Tibial artery (tissue), 4 donors: ENCODE measurements around the gene BMP8B.
"Not testable (repeated sequence)": the region's sequence is repeated elsewhere in the genome, so short reads cannot be mapped to it uniquely, and the experiment has no call there.

ENCODE experiments used
- DNase-seq, 2 donors: peaks; one replicate each; pipeline ENCODE4 v3.0.0-alpha.2; 2019
- H3K27ac ChIP-seq, 2 donors: fragments of 200-600 bp; sonication (generic) in 1 of 2; 1 replicate in 1 of 2; 2 replicates in 1 of 2; pipeline ENCODE4 v1.5.1; 2018 to 2019; ENCODE audit warnings: mild to moderate bottlenecking in 1 of 2
- H3K27me3 ChIP-seq, 2 donors: fragments of 200-600 bp; sonication (generic) in 1 of 2; one replicate each; pipeline versions ENCODE4 v1.5.1 to v1.6.0; 2016 to 2019
- H3K36me3 ChIP-seq, 3 donors: fragments of 200-600 bp; sonication (generic) in 2 of 3; one replicate each; pipeline ENCODE4 v1.5.1; 2016 to 2019; ENCODE audit warnings: mild to moderate bottlenecking in 2 of 3
- H3K4me1 ChIP-seq, 4 donors: fragments of 200-600 bp; sonication (generic) in 2 of 4; 1 replicate in 3 of 4; 2 replicates in 1 of 4; pipeline ENCODE4 v1.5.1; 2016 to 2019
- H3K4me3 ChIP-seq, 2 donors: fragments of 200-600 bp; sonication (generic) in 1 of 2; 1 replicate in 1 of 2; 2 replicates in 1 of 2; pipeline ENCODE4 v1.5.1; 2018 to 2019; ENCODE audit warnings: mild to moderate bottlenecking in 2 of 2
- H3K9me3 ChIP-seq, 3 donors: fragments of 200-600 bp; sonication (generic) in 1 of 3; one replicate each; pipeline ENCODE4 v1.5.1; 2016 to 2019
- intact Hi-C: fragments of 100-400 bp; cut with DNase I; formaldehyde crosslinking; loops from one replicate; pipeline ENCODE4 v1.15.0; 2023; ENCODE audit warnings: low total_unique reads
- TF ChIP-seq, protein P1 (sequence below), 2 experiments: fragments of 200-600 bp in 1 of 2; fragments of 450-650 bp in 1 of 2; IDR thresholded peaks; one replicate each; pipeline ENCODE4 v1.5.1; 2017 to 2019; ENCODE audit warnings: antibody characterized with exemption in 2 of 2, mild to moderate bottlenecking in 1 of 2, moderate library complexity in 1 of 2

BMP8B gene

GRCh38 chr1:39818482-39818881 lies 29.8 kb upstream of the BMP8B start:
- Histone ChIP-seq H3K4me1 (no peaks in the 10 kb centered on the region), H3K36me3 (no peaks in the 10 kb centered on the region), H3K4me3 (no peak overlapping the region), H3K27me3 (peaks cover 0 to 36% of the 10 kb centered on the region in 2 donors), H3K9me3 (no peaks in the 10 kb centered on the region), H3K27ac (no peak overlapping the region)
- intact Hi-C loops, result loop anchor here (2.0 kb wide), 1 partner anchor 156 kb away; no protein-coding TSS in a partner anchor
- TF ChIP-seq, protein P1, sequence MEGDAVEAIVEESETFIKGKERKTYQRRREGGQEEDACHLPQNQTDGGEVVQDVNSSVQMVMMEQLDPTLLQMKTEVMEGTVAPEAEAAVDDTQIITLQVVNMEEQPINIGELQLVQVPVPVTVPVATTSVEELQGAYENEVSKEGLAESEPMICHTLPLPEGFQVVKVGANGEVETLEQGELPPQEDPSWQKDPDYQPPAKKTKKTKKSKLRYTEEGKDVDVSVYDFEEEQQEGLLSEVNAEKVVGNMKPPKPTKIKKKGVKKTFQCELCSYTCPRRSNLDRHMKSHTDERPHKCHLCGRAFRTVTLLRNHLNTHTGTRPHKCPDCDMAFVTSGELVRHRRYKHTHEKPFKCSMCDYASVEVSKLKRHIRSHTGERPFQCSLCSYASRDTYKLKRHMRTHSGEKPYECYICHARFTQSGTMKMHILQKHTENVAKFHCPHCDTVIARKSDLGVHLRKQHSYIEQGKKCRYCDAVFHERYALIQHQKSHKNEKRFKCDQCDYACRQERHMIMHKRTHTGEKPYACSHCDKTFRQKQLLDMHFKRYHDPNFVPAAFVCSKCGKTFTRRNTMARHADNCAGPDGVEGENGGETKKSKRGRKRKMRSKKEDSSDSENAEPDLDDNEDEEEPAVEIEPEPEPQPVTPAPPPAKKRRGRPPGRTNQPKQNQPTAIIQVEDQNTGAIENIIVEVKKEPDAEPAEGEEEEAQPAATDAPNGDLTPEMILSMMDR (IDR thresholded peaks at IDR 0.05), result no peak
- no peak for DNase-seq

DNA sequence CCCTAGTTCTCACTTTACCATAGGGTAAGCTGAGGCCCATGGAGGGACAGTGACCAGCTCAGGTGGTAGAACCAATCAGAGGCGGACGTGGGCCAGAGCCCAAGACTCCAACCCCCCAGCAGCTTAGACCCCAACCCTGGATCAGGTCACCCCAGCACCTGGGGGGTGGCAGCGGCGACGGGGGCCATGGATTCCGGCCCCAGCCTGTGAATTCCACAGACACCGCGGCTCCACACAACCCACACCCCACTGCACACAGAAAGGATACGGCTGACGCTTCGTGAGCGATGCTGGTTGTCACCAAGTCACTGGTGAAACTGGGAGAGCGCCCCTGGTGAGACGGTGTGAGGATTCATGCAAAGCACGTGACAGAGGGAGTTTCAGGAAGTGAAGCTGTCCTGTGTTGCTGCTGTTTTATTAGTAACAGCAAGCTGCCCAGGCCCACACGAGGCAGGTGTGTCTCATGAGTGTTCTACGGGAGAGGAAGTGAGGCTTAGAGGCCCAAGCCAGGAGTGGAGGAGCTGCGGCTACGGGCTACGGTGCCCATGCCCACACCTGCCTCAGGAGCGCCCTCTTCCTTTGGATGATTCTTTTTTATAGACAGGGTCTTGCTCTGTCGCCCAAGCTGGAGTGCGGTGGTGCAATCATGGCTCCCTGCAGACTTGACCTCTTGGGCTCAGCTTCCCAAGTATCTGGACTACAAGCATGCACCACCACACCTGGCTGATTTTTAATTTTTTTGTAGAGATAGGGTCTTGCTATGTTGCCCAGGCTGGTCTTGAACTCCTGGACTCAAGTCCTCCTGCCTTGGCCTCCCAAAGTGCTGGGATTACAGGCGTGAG lies 28.6 kb upstream of the BMP8B start:
- peak in 1 of 2 donors; percentile 34 for DNase-seq
- intact Hi-C loops, H3K36me3 ChIP-seq, H3K9me3 ChIP-seq, H3K4me3 ChIP-seq, H3K27ac ChIP-seq, H3K4me1 ChIP-seq: not testable (repeated sequence)
- H3K27me3 ChIP-seq, result peaks cover 0 to 36% of the 10 kb centered on the region in 2 donors

- no peaks in the 10 kb centered on the region for H3K9me3 ChIP-seq
- DNase-seq, result peak; percentile 71 to 81
- H3K27ac ChIP-seq, result no peak overlapping the region
- intact Hi-C loops, result no loop called here
- H3K27me3 ChIP-seq, result peaks cover 0 to 36% of the 10 kb centered on the region in 2 donors
- H3K4me1 ChIP-seq, result no peaks in the 10 kb centered on the region
- H3K4me3 ChIP-seq, result no peak overlapping the region
- no peaks in the 10 kb centered on the region for H3K36me3 ChIP-seq
- TF ChIP-seq, protein P1 (IDR thresholded peaks at IDR 0.05), result peak; percentile 77 to 92
These were observed 27.9 kb upstream of the BMP8B start for GRCh38 chr1:39816415-39817090.

DNA sequence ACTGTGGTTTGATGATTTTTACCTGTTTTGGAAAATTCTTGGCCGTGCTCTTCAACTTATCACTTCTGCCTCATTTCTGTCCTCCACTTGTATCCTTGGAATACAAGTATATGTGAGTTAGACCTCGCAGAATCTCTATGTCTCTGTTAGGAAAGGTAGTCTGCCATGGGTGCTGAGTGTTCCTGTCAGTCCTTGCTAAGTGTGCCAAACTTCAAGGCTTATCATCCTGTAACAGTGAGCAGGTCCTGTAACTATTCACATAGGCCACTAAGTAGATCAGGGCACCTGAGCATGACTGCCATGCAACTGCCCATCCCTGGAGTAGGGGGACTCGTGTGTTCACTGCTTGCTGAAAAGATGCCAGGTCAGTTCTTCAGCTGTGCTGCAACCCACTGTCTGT lies 24.2 kb upstream of the BMP8B start:
- Histone ChIP-seq H3K27ac (no peak overlapping the region), H3K4me1 (no peaks in the 10 kb centered on the region), H3K27me3 (peaks cover 0 to 23% of the 10 kb centered on the region in 2 donors), H3K9me3 (no peaks in the 10 kb centered on the region), H3K36me3 (no peaks in the 10 kb centered on the region), H3K4me3 (no peak overlapping the region)
- intact Hi-C loops, result no loop called here
- DNase-seq, result no peak
- TF ChIP-seq, protein P1 (IDR thresholded peaks at IDR 0.05), result no peak

- peaks cover 0 to 5% of the 10 kb centered on the region in 2 donors for H3K27me3 ChIP-seq
- no peak overlapping the region for H3K4me3 ChIP-seq
- no peak for DNase-seq
- no peaks in the 10 kb centered on the region for H3K36me3 ChIP-seq
- H3K4me1 ChIP-seq, result no peaks in the 10 kb centered on the region
- TF ChIP-seq, protein P1 (IDR thresholded peaks at IDR 0.05), result no peak
- H3K27ac ChIP-seq, result no peak overlapping the region
- intact Hi-C loops, result no loop called here
- peaks cover 0 to 4% (median 0%) of the 10 kb centered on the region in 3 donors for H3K9me3 ChIP-seq
These were observed 20.3 kb upstream of the BMP8B start for GRCh38 chr1:39808784-39809517.
